Mesendoderm (in vitro differentiated cells): Measurements from ENCODE around the gene BLVRA.

Experiments used
- DNase-seq: peaks from one replicate; pipeline ENCODE4 v3.0.0; 2013
- H2AK5ac ChIP-seq: 2 replicates; pipeline ENCODE4 v1.6.1; 2013; ENCODE audit warnings: low read length, inconsistent platforms
- H2BK120ac ChIP-seq: 2 replicates; pipeline ENCODE4 v1.6.1; 2013; ENCODE audit warnings: low read depth, mild to moderate bottlenecking, low read length, moderate library complexity, mixed read lengths
- H2BK15ac ChIP-seq: replicated peaks from 2 replicates; pipeline ENCODE4 v1.6.1; 2013; ENCODE audit warnings: low read depth, mild to moderate bottlenecking, moderate library complexity
- H2BK5ac ChIP-seq: 2 replicates; pipeline ENCODE4 v1.6.1; 2013; ENCODE audit warnings: low read length, inconsistent platforms
- H3K18ac ChIP-seq: 2 replicates; pipeline ENCODE4 v1.6.1; 2013; ENCODE audit warnings: mild to moderate bottlenecking, low read length, mixed read lengths
- H3K23ac ChIP-seq: one replicate; pipeline ENCODE4 v1.6.1; 2013; ENCODE audit warnings: low read length
- H3K27ac ChIP-seq: 2 replicates; pipeline ENCODE4 v1.5.1; 2013; ENCODE audit warnings: low read depth, mild to moderate bottlenecking, inconsistent platforms, low read length, moderate library complexity
- H3K27me3 ChIP-seq: 2 replicates; pipeline ENCODE4 v1.6.1; 2013; ENCODE audit warnings: low read length, control low read depth, mild to moderate bottlenecking, inconsistent platforms; ENCODE audit not compliant: insufficient read depth, poor library complexity
- H3K36me3 ChIP-seq: 2 replicates; pipeline ENCODE4 v1.6.1; 2013; ENCODE audit warnings: low read length, inconsistent platforms; ENCODE audit not compliant: control insufficient read depth, insufficient read depth
- H3K4ac ChIP-seq: one replicate; pipeline ENCODE4 v1.6.1; 2013; ENCODE audit warnings: low read depth, mild to moderate bottlenecking, low read length, moderate library complexity
- H3K4me1 ChIP-seq: 2 replicates; pipeline ENCODE4 v1.6.1; 2013; ENCODE audit warnings: low read depth, low read length, inconsistent platforms; ENCODE audit not compliant: control insufficient read depth
- H3K4me2 ChIP-seq: 2 replicates; pipeline ENCODE4 v1.6.1; 2013; ENCODE audit warnings: low read length
- H3K4me3 ChIP-seq: 2 replicates; pipeline ENCODE4 v1.5.1; 2013; ENCODE audit warnings: mild to moderate bottlenecking, low read length
- H3K56ac ChIP-seq: one replicate; pipeline ENCODE4 v1.6.1; 2013; ENCODE audit warnings: low read length
- H3K79me1 ChIP-seq: 2 replicates; pipeline ENCODE4 v1.6.1; 2013; ENCODE audit warnings: low read length, inconsistent platforms
- H3K79me2 ChIP-seq: 2 replicates; pipeline ENCODE4 v1.6.1; 2013; ENCODE audit warnings: mild to moderate bottlenecking, low read length; ENCODE audit not compliant: control insufficient read depth, insufficient read depth
- H3K9ac ChIP-seq: 2 replicates; pipeline ENCODE4 v1.6.1; 2013; ENCODE audit warnings: low read length, inconsistent platforms
- H4K5ac ChIP-seq: one replicate; pipeline ENCODE4 v1.6.1; 2013; ENCODE audit warnings: low read length
- H4K8ac ChIP-seq: one replicate; pipeline ENCODE4 v1.6.1; 2013; ENCODE audit warnings: low read depth, mild to moderate bottlenecking, control low read depth, low read length, moderate library complexity
- WGBS: extraction: QIAGEN DNeasy Blood & Tissue Kit; methylation state at CpG from one replicate; pipeline ENCODE4 v1.1.7; 2013; ENCODE audit warnings: low lambda C conversion rate, missing lambda C conversion rate; ENCODE audit not compliant: insufficient coverage; ENCODE audit errors: extremely low coverage; 5-methylcytosine and 5-hydroxymethylcytosine counted together

The BLVRA gene

GRCh38 chr7:43757073-43757720 lies 1.3 kb upstream of the BLVRA start:
- no peak overlapping the region for H3K4me3 ChIP-seq
- no peak overlapping the region for H3K18ac ChIP-seq
- H3K36me3 ChIP-seq = no peaks in the 10 kb centered on the region
- no peak overlapping the region for H3K4me2 ChIP-seq
- DNase-seq = no peak
- H3K56ac ChIP-seq = no peak overlapping the region
- H2BK15ac ChIP-seq = no peak overlapping the region
- H3K27me3 ChIP-seq = peaks cover 2% of the 10 kb centered on the region
- peaks cover 2% of the 10 kb centered on the region for H3K4me1 ChIP-seq
- H3K9ac ChIP-seq = no peak overlapping the region
- no peaks in the 10 kb centered on the region for H3K79me1 ChIP-seq
- no peak overlapping the region for H2BK120ac ChIP-seq
- H3K23ac ChIP-seq = no peak overlapping the region
- no peak overlapping the region for H2BK5ac ChIP-seq
- WGBS = no CpG with 5 or more reads among the region's 2 CpGs
- no peaks in the 10 kb centered on the region for H3K79me2 ChIP-seq
- H3K27ac ChIP-seq = no peak overlapping the region
- H2AK5ac ChIP-seq = no peak overlapping the region
- no peak overlapping the region for H4K8ac ChIP-seq
- H4K5ac ChIP-seq = no peak overlapping the region
- no peak overlapping the region for H3K4ac ChIP-seq

- Histone ChIP-seq H3K23ac (no peak overlapping the region), H3K56ac (peak overlapping the region; percentile 81), H3K4ac (peak overlapping the region; percentile 46), H4K5ac (no peak overlapping the region), H3K4me3 (peak overlapping the region; percentile 58), H2AK5ac (no peak overlapping the region), H2BK5ac (no peak overlapping the region), H3K79me2 (no peaks in the 10 kb centered on the region), H3K18ac (peak overlapping the region; percentile 69), H3K4me2 (peak overlapping the region; percentile 81), H3K27ac (no peak overlapping the region), H3K36me3 (no peaks in the 10 kb centered on the region), H3K27me3 (peaks cover 2% of the 10 kb centered on the region), H2BK120ac (no peak overlapping the region), H3K4me1 (peaks cover 2% of the 10 kb centered on the region), H3K9ac (peak overlapping the region; percentile 71), H4K8ac (no peak overlapping the region), H2BK15ac (no peak overlapping the region), H3K79me1 (no peaks in the 10 kb centered on the region)
- no CpG with 5 or more reads among the region's 56 CpGs for WGBS
- DNase-seq = peak; percentile 40
These were observed 573 bp downstream of the BLVRA start for GRCh38 chr7:43758822-43759683.

DNA sequence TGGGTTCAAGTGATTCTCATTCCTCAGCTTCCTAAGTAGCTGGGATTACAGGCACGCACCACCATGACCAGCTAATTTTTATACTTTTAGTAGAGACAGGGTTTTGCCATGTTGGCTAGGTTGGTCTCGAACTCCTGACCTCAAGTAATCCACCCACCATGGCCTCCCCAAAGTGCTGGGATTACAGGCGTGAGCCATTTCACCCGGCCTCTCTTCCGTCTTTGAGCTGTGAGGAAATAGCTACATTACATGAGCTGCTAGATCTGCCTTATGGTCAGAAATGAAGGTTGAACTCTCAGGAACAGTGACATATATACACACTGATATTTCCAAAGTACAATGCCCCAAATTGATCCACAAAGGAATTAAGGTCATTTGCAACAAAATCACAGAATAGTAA lies 2.4 kb downstream of the BLVRA start:
- H2BK15ac ChIP-seq = no peak overlapping the region
- no peak overlapping the region for H3K27ac ChIP-seq
- no peak for DNase-seq
- H2AK5ac ChIP-seq = no peak overlapping the region
- H2BK120ac ChIP-seq = no peak overlapping the region
- no peaks in the 10 kb centered on the region for H3K79me1 ChIP-seq
- H4K5ac ChIP-seq = no peak overlapping the region
- no peak overlapping the region for H3K4me3 ChIP-seq
- H4K8ac ChIP-seq = no peak overlapping the region
- H3K56ac ChIP-seq = no peak overlapping the region
- H3K36me3 ChIP-seq = no peaks in the 10 kb centered on the region
- peaks cover 2% of the 10 kb centered on the region for H3K4me1 ChIP-seq
- no peak overlapping the region for H3K4me2 ChIP-seq
- peaks cover 2% of the 10 kb centered on the region for H3K27me3 ChIP-seq
- no peaks in the 10 kb centered on the region for H3K79me2 ChIP-seq
- no peak overlapping the region for H3K18ac ChIP-seq
- no peak overlapping the region for H3K9ac ChIP-seq
- H2BK5ac ChIP-seq = no peak overlapping the region
- no CpG with 5 or more reads among the region's 5 CpGs for WGBS
- no peak overlapping the region for H3K23ac ChIP-seq
- H3K4ac ChIP-seq = no peak overlapping the region

- Histone ChIP-seq H3K27ac (no peak overlapping the region), H2BK120ac (no peak overlapping the region), H3K79me2 (no peaks in the 10 kb centered on the region), H3K56ac (no peak overlapping the region), H2BK15ac (no peak overlapping the region), H3K4me1 (peaks cover 2% of the 10 kb centered on the region), H2AK5ac (no peak overlapping the region), H2BK5ac (no peak overlapping the region), H3K4ac (no peak overlapping the region), H4K8ac (no peak overlapping the region), H3K23ac (no peak overlapping the region), H3K79me1 (no peaks in the 10 kb centered on the region), H4K5ac (no peak overlapping the region), H3K9ac (no peak overlapping the region), H3K18ac (no peak overlapping the region), H3K4me3 (no peak overlapping the region), H3K36me3 (no peaks in the 10 kb centered on the region), H3K27me3 (peaks cover 2% of the 10 kb centered on the region), H3K4me2 (no peak overlapping the region)
- DNase-seq = no peak
- no CpG with 5 or more reads among the region's 1 CpG for WGBS
These were observed 2.9 kb downstream of the BLVRA start for GRCh38 chr7:43761382-43761781.

- Histone ChIP-seq H2AK5ac (no peak overlapping the region), H3K27me3 (peaks cover 2% of the 10 kb centered on the region), H3K4ac (no peak overlapping the region), H2BK5ac (no peak overlapping the region), H3K9ac (no peak overlapping the region), H2BK120ac (no peak overlapping the region), H3K36me3 (no peaks in the 10 kb centered on the region), H3K56ac (no peak overlapping the region), H3K4me3 (no peak overlapping the region), H2BK15ac (no peak overlapping the region), H3K18ac (no peak overlapping the region), H4K5ac (no peak overlapping the region), H4K8ac (no peak overlapping the region), H3K4me1 (peaks cover 2% of the 10 kb centered on the region), H3K23ac (no peak overlapping the region), H3K79me1 (no peaks in the 10 kb centered on the region), H3K79me2 (no peaks in the 10 kb centered on the region), H3K27ac (no peak overlapping the region), H3K4me2 (no peak overlapping the region)
- no CpG with 5 or more reads among the region's 5 CpGs for WGBS
- no peak for DNase-seq
These were observed 3.6 kb downstream of the BLVRA start for GRCh38 chr7:43761938-43762692.
